Uterus (tissue), 2 donors: ENCODE results near the gene APOBEC3F.

ENCODE experiments used
- CTCF ChIP-seq, 4 experiments: fragments of 200-600 bp in 2 of 4; fragments of 450-650 bp in 2 of 4; sonication (generic) in 2 of 4; IDR thresholded peaks; one replicate each; pipeline ENCODE4 v1.5.1; 2016 to 2019; ENCODE audit warnings: antibody characterized with exemption in 4 of 4, mild to moderate bottlenecking in 2 of 4, moderate library complexity in 1 of 4
- POLR2A ChIP-seq, 2 donors: fragments of 450-650 bp; IDR thresholded peaks; one replicate each; pipeline ENCODE4 v1.6.1; 2016; ENCODE audit warnings: antibody characterized with exemption in 2 of 2, mild to moderate bottlenecking in 1 of 2, moderate library complexity in 1 of 2

- TF ChIP-seq CTCF (IDR thresholded peaks at IDR 0.05) (no peak), POLR2A (IDR thresholded peaks at IDR 0.05) (no peak)
Measured at GRCh38 chr22:39010946-39011345, 29.7 kb upstream of the APOBEC3F start.
